GM18498 (cell line): ENCODE results near the gene WIPF2.
"Not testable (repeated sequence)": the region's sequence is repeated elsewhere in the genome, so short reads cannot be mapped to it uniquely, and the experiment has no call there.

ENCODE experiments used
- ATAC-seq: cut with Tn5 transposase; IDR thresholded peaks from one replicate; pipeline ENCODE4 v1.9.1; 2021; ENCODE audit warnings: mild to moderate bottlenecking, moderate library complexity; ENCODE audit not compliant: unreplicated experiment

The WIPF2 gene

DNA sequence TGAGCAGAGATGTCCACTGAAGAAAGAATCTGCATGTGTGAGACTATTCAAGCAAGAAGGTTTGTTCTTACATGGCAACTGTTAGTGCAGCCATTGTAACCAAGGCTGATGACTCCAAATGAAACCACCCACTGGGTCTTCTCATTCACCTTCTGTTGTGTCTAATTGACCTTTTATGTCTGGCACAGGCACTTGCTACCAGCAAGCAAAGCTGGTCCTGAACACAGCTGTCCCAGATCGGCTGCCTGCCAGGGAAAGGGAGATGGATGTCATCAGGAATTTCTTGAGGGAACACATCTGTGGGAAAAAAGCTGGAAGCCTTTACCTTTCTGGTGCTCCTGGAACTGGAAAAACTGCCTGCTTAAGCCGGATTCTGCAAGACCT, 72.2 kb downstream of the WIPF2 start:
- no peak for ATAC-seq

DNA sequence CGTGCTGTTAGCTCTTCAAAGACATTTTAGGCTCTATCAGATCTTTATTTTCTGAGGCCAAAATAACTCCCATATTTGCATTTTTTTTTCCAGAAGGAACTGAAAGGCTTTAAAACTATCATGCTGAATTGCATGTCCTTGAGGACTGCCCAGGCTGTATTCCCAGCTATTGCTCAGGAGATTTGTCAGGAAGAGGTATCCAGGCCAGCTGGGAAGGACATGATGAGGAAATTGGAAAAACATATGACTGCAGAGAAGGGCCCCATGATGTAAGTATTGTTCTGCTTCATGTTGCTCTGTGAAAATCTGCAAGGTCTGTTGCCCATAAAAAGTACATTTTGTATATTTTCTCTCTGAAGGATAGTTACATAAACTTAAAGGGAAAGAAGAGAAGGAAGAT, 74.3 kb downstream of the WIPF2 start:
- ATAC-seq: no peak

DNA sequence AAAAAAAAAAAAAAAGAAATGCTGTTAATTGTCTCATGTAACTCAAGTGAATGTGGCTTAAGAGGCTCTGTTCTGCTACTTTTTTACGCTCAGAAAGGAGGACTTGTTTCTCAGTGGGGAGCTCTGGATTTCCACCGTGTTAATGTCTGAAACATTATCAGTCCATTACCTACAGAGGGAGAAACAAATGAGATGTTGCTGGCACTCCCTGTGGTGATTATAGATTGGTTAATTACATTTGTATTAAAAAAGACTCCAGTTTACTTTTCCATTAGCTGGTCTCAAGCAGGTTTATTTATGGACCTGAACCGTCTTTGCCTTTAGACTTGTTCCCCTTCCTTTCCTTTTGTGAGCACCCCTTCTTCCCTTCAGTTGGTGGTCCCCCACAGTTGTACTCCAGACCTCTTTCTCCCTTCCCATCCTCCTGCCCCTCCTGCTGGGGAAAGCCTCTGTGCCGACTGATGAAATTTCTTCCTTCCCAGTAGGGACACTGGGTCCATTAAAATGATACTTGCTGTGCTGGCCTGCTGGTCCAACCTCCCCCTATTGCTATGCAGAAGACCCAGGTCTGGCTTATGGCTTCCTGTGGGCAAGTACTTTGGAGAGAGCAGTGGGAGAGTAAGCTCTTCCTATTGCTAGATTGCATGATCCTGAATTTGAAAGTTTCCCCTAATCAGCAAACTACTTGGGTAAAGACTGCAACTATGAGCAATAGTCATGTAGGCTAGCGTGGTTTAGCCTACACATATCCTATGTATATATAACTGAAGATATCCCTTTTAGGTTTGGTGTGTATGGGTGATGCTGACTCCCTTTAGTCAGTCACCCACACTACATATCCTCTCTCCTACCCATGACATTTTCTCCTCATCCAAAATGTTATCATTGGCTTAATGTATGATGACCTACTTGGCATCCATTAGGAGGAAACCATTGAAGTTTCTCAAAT, 76.7 kb downstream of the WIPF2 start:
- ATAC-seq: no peak

DNA sequence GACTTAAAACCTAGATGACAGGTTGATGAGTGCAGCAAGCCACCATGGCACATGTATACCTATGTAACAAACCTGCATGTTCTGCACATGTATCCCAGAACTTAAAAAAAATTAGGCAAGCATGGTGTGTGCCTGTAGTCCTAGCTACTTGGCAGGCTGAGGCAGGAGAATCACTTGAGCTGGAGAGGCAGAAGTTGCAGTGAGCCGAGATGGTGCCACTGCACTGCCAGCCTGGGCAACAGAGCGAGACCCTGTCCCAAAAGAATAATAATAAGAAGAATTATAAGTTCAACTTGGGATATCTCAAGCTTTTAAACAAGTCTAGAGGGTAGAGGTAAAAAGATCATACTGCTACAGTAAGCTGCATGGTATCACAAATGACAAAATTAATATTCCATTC, 78.4 kb downstream of the WIPF2 start:
- ATAC-seq: no peak

GRCh38 chr17:40298726-40299125, 79.6 kb downstream of the WIPF2 start:
- no peak for ATAC-seq

DNA sequence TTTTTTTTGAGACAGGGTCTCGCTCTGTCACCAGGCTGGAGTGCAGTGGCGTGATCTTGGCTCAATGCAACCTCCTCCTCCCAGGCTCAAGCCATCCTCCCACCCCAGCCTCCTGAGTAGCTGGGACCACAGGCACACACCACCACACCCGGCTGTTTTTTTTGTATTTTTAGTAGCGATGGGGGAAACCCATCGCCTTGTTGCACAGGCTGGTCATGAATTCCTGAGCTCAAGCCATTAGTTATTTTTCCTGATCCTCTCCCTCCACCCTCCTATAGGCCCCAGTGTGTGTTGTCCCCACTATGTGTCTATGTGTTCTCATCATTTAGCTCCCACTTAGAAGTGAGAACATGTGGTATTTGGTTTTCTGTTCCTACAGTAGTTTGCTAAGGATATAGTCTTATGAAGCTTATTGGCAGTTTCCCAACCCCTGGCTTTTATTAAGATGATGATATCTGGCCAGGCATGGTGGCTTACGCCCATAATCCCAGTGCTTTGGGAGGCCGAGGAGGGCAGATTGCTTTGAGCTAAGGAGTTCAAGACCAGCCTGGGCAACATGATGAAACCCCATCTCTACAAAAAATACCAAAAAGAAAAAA, 80.2 kb downstream of the WIPF2 start:
- ATAC-seq: not testable (repeated sequence)

GRCh38 chr17:40301315-40301714, 82.2 kb downstream of the WIPF2 start:
- no peak for ATAC-seq

DNA sequence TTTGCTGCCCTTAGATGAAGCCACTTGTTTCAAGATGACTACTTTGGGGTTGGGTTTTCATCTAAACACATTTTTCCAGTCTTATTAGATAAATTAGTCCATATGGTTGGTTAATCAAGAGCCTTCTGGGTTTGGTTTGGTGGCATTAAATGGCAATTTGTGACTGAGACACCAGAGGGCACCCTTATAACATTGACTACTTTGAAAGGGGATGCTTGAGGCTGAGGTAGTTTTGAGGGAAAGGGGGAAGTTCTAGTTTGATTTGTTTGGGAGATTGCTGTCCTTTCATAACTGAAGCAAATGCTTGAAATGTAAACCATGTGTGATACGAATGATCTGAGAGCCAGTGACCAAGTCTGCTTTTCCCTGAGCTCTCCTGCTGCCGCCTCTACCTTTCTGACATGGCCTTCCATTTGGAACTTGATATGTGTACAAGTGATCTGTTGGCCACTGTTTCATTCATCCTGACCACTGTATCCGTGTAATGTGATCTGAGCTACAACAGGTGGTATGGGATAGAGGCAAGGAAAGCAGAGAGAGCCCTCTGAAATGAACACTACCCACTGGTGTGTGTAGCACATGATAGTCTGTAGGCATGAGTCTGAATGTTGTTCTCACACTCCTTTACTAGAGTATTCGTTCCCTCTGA, 84.0 kb downstream of the WIPF2 start:
- no peak for ATAC-seq

DNA sequence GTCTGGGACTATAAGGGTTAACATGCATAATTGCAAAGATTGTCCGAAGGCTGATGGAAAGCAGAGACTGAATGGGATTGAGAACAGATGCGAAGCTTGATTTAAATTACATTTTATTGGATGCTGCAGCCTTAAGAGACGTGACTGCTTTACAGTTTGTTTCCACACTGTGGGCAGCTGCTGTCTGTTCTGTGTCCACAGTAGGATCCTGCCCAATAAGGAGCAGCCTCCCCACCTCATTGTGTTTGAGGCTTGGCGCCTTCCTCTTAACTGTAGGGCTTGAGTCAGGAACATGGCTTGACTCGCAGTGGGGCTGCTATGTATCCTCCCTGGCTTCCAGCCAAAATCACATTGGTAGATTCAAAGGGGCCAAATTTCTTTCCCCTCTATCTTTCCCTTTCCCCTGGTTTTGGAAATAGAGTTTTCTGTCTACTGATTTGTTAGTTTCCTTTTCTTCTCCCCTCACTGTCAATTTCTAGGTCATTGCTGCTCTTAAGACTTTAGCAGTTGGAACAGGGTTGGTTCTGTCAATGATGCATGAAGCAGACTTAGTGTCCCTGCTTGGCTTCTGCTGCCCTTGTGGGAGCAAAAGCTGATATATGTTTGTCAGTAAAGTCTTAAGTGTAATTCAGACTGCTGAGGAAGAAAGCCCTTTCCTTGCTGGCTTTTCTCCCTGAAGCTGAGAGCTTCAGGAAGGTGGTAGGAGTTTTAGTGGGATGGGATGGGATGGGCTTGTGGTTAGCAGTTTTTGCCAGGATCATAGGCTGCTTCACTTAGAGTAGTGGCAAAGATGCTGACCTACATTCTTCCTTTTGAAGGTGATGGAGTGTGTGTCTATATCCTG, 84.8 kb downstream of the WIPF2 start:
- ATAC-seq: no peak

- not testable (repeated sequence) for ATAC-seq
Observed at GRCh38 chr17:40304552-40304863, 85.4 kb downstream of the WIPF2 start.

DNA sequence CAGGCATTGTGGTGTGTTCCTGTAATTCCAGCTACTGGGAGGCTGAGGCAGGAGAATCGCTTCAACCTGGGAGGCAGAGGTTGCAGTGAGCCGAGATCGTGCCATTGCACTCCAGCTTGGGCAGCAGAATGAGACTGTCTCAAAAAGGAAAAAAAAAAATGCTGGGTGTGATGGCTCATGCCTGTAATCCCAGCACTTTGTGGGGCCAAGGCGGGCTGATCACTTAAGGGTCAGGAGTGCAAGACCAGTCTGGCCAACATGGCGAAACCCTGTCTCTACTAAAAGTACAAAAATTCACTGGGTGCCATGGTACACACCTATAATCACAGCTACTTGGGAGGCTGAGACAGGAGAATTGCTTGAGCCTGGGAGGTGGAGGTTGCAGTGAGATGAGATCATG, 85.8 kb downstream of the WIPF2 start:
- ATAC-seq: not testable (repeated sequence)

DNA sequence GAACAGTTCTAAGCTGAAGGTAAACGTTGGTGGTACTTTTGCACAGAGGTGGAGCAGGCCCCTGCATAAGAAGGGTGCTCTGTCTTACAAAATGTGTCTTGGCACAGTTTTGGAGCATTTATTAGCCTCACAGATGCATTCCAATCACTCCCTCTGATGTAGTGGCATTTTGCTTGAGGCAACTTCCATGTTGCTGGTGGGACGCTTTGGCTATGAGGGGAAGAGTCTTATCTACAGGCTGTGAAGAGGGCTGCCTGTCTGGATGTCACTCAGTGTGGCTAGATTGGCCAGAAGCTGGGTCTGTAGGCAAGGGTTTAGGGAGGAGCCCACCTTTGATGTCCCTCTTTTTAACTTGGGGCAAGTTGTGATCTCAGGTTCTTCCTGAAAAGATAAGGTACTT, 87.3 kb downstream of the WIPF2 start:
- ATAC-seq: no peak

DNA sequence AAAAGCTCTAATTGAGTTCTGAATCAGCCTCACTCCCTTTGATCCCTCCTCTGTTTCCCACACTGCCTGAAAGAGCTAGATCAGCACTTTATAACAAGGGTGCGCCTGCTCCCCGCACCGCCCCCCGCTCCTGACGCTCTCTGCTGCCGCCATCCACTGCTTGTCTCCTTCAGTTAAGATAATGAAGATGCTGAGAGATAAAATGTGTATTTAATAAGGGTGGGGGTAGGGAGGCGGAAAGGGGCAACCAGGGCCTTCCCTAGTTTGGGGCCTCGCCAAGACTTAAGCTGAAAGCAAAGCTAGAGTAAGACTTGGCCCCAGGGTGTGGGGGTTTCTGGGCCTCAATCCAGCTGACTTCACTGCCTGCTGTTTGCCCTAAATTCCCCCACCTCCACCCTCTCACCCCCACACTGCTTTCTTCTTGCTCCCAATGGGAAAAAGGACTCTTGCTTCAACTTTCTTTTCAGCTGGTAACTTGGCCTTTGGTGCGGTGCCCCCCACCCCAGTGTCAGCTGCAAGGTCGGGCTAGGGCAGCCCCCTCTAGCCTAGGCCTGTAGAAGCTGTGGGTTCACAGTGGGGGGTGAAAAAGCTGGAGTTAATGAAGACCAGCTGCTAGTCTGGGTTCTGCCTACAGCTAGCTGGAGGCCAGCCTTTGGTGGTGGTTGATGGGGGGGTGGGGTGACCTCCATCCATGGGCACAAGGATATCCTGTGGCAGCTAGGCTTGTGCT, 88.1 kb downstream of the WIPF2 start:
- ATAC-seq: no peak

- no peak for ATAC-seq
Observed at GRCh38 chr17:40307740-40308239, 88.7 kb downstream of the WIPF2 start.

DNA sequence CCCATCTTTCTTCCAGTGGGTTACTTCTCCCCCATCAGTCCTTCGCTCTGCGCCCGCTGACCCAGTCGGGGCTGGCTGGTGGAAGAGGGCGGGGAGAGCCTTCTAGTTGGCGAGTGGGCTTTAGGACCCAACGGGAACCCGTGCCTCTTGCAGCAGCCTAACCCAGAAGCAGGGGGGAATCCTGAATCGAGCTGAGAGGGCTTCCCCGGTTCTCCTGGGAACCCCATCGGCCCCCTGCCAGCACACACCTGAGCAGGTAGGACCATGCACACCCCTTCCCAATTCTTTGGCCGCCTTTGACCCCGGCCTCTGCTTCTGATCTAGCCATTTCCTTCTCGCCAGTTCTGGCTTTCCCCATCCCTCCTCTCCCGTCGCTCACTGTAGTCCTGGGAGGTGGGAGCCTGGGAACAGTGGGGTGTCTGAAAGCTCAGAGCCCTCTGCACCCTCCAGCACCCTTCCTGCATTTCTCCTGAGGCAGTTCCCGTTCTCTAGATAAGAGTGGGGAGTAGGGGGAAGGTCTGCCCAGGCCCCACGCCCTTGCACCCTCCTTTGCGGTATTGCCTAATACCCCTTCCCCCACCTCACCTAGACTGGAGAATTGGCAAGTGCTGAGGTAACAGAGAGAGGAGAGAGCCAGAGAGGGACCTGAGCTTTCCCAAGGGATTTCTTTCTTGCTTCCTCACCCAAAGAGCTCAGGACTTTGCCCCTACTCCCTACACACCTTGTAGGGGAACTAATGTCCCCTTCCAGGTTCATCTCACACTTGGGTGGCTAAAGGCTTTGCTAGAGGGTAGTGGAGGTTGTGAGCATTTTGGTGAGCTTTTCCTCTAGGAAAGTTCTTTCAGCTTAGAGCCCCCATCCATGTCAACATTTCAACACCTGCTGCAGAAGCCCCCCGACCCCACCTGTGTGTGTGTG, 90.2 kb downstream of the WIPF2 start, which contains the start of gene RARA:
TSS of gene RARA (plus strand) at position 150 of the 918 bp plus-strand sequence. CDS start 22,039 bp downstream, outside the sequence.
- no peak for ATAC-seq

DNA sequence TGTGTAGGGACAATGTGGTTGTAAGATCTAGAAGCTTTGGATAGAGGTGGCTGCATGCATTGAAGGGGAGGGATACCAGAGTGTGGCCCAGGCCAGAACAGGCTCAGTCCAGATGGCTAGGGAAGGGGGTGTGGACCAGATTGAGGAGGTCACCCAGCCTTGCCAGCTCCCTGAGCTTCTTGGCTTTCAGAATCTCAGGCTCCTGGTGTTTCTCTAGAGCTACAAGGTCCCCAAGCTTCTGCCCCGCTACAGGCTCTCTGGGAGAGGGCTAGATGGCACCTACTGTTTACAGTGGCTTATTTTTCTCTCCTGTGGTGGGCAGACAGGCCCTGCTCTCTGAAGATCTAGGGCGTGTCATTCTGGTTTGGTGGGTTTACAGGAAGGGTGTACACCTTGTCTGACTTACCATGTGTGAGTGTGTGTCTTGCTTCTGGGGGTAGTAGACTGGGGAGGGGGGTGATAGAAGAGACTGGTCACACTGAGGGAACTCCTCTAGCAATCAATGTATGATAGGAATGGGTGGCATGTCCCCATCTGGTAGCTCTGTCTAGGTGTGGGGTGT, 90.9 kb downstream of the WIPF2 start:
- no peak for ATAC-seq

GRCh38 chr17:40310882-40311391, 91.8 kb downstream of the WIPF2 start:
- ATAC-seq: no peak

DNA sequence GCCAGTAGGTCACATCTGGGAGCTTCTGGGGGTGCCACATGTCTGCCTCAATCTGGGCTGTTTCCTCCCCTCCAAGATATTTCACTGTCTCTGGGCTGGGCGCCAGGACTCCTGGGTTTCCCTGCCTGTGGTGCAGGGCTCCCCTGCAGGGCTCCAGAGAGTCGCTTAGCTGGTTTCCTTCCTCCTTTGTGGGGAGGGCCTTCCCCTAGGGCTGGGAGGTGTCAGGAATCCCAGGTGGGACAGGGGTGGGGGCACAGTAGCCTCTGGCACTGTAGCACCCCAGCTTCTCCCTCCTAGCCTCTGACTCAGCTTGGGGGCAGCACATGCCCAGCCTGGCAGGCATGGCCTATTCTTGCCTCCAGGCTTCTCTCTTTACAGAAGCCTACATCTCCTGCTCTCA, 92.5 kb downstream of the WIPF2 start:
- ATAC-seq: no peak
